ENCODE results near the gene GUCA2A.
"Not testable (repeated sequence)": the region's sequence is repeated elsewhere in the genome, so short reads cannot be mapped to it uniquely, and the experiment has no call there.

The GUCA2A gene, protein sequence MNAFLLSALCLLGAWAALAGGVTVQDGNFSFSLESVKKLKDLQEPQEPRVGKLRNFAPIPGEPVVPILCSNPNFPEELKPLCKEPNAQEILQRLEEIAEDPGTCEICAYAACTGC

DNA sequence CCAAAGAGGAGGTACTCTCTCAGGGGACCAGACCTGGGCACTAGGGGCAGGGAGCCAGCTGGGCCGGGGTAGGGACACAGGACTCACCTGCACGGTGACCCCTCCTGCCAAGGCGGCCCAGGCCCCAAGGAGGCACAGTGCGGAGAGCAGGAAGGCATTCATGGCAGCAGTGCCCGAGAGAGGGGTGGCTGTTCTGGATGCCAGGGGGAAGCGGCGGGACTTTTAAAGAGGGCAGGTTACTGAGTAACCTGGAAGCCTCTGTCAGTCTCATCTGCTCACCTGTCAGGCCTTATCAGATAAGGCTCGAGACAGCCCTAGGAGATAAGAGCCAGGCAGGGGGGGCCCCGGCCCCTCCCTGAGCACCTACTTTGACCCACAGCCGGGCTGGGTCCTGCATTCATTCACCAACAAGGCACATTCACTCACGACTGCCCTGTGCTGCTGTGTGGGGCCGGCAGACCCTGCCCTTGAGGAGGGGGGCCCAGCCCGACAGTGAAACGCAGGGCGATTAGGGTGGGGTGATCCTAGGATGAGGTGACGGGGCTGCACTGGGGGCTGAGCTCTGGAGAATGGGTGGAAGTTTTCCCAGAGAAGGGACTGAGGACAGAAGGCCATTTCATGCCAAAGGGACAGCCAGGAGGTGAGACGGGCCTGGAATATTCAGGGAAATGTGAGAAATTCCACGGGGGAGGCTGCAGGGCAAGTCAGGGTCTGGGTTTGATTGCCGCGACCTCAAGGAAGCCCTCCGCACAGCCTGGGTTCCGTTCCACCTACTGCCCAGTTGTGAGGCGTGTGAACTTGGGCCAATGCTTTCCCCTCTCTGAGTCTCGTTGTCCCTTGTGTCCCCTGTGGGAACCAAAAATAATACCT, at the start of gene GUCA2A:
Gene GUCA2A, minus strand, starts transcription at position 195 of the 870 bp plus-strand sequence. Its CDS starts 33 bp downstream, at position 162.
- Histone ChIP-seq H3K27me3 (no peaks in the 10 kb centered on the region), H3K9me3 (replicated peaks in 1 of 11) (peaks cover 11 to 17% (median 15%) of the 10 kb centered on the region in 11 experiments), H3K4me2 (no peak within 1 kb of the TSS), H3K36me3 (no peaks in the 10 kb centered on the region), H3K9ac (no peak within 1 kb of the TSS), H3K4me1 (peaks cover 0 to 27% (median 9%) of the 10 kb centered on the region in 10 experiments; a peak in 12 of 20 replicates), H3K4me3 (no peak within 1 kb of the TSS), H3K27ac (no peak within 1 kb of the TSS), H4K20me1 (no peaks in the 10 kb centered on the region)
- no peak for TF ChIP-seq Cebpa-rat (IDR thresholded peaks at IDR 0.05)

DNA sequence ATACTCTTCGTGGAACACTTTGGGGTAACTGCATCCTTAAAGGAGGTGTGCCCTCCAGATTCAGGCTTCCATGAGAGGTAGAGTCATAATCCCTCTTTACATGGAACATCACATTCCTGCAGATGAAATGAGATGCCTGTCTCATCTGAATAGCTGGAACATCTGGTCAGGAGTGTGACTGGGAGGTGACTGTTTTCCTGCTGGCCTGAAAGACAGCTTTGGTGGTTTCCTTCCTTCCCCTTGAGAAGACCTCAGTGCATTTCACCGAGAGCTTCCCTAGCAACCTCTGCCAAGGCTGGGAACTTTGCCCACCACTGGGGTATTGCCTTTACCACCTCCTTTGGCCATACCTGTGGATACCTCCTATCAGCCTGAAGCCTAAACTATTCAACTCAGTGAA, 46.7 kb upstream of the GUCA2A start:
- peak overlapping the region in 8 of 11 experiments; percentile 10 to 46 (median 34); a peak in 13 of 22 replicates for H3K4me2 ChIP-seq

DNA sequence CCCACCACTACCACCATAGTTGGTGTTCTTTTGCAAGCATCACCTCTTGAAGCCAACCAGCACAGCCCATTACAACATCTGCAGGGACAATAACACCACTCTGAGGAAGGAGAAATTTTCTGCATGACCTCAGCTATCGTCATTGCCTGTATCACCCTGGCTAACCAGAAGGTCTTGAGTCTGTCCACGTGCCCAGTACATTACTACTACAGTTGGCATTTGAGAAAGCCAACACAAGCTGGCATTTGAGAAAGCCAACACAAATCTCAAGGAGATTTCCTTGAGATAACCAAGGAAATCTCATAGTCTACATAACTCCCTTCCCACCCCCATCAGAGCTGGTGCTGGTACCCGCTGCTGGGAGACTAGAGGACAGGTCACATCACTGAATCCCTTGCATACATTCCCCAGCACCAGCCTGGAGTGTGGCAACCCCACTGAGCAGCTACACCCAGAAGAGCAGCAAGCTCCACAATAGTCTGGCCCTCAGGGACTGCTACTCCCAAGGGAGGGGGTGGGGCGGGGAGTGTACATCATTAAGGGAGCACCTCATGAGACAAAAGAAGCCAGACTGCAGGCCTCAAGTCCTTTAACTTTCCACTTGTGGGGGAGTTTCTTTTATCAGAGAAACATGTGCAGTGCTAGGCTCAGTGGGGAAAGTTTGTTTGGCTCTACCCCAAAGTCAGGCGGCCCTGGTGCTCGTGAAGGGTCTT, 46.0 kb upstream of the GUCA2A start:
- Histone ChIP-seq H3K36me3 (peaks cover 68 to 100% (median 93%) of the 10 kb centered on the region in 11 experiments), H3K4me2 (peak overlapping the region in 6 of 11 experiments; percentile 19 to 46 (median 37); a peak in 10 of 22 replicates), H3K9me3 (replicated peaks in 1 of 11) (peaks cover 42 to 98% (median 89%) of the 10 kb centered on the region in 11 experiments; a peak in 21 of 22 replicates), H3K9ac (no peak overlapping the region), H3K4me3 (no peak overlapping the region), H3K27me3 (no peaks in the 10 kb centered on the region), H4K20me1 (peaks cover 0 to 51% (median 15%) of the 10 kb centered on the region in 11 experiments; a peak in 11 of 22 replicates), H3K27ac (no peak overlapping the region), H3K4me1 (peaks cover 9 to 22% (median 12%) of the 10 kb centered on the region in 10 experiments; a peak in 17 of 20 replicates)
- TF ChIP-seq Cebpa-rat (IDR thresholded peaks at IDR 0.05): no peak

More for the DNA sequence above, 46.7 kb upstream of the GUCA2A start:
- Histone ChIP-seq H4K20me1 (peaks cover 0 to 48% (median 15%) of the 10 kb centered on the region in 11 experiments; a peak in 11 of 22 replicates), H3K4me1 (peaks cover 9 to 22% (median 12%) of the 10 kb centered on the region in 10 experiments; a peak in 17 of 20 replicates), H3K9ac (no peak overlapping the region), H3K27ac (no peak overlapping the region), H3K27me3 (no peaks in the 10 kb centered on the region), H3K36me3 (peaks cover 62 to 100% (median 91%) of the 10 kb centered on the region in 11 experiments), H3K9me3 (replicated peaks in 1 of 11) (peaks cover 42 to 96% (median 94%) of the 10 kb centered on the region in 11 experiments; a peak in 21 of 22 replicates), H3K4me3 (no peak overlapping the region)
- TF ChIP-seq Cebpa-rat (IDR thresholded peaks at IDR 0.05): no peak

DNA sequence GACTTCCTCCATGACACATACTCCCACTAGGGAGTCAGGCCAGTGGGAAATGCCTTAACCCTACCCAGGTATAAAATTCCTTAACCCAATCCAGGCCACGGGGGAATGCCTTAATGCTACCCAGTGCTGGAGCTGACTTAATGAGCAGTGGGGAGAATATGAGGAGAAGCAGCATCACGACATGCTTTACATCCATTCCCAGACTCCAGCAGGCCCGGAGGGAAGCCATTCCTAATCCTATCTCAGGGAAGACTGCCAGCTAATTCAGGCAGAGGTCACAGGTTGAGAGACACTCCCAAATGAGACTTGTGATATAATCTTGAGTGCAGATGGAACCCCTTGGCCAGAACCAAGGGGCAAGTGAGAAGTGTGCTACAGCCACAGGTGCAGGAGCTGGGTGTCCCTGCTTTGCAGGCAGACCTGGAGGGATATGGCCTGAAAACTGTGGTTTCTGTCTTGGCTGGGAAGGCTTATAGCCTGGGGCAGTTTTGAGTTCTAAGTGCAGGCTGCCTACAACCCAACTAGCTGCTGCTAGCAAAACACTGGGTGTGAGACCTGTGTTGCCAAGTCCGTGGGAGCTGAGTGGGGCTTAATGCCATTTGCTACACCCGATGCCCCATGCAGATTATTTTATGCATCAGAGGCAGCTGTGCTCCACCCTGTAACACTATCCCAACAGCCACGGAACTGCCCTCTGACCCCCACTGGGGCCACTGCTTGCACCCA, 45.1 kb upstream of the GUCA2A start:
- H3K27me3 ChIP-seq: no peaks in the 10 kb centered on the region
- peaks cover 0 to 48% (median 15%) of the 10 kb centered on the region in 11 experiments; a peak in 11 of 22 replicates for H4K20me1 ChIP-seq
- no peak overlapping the region for H3K4me2 ChIP-seq
- H3K4me1 ChIP-seq: peaks cover 9 to 18% (median 12%) of the 10 kb centered on the region in 10 experiments; a peak in 17 of 20 replicates
- no peak overlapping the region for H3K9ac ChIP-seq
- H3K4me3 ChIP-seq: no peak overlapping the region
- H3K9me3 ChIP-seq (replicated peaks in 1 of 11): peaks cover 42 to 98% (median 87%) of the 10 kb centered on the region in 11 experiments; a peak in 21 of 22 replicates
- TF ChIP-seq Cebpa-rat (IDR thresholded peaks at IDR 0.05): no peak
- H3K36me3 ChIP-seq: peaks cover 77 to 100% (median 97%) of the 10 kb centered on the region in 11 experiments
- no peak overlapping the region for H3K27ac ChIP-seq

DNA sequence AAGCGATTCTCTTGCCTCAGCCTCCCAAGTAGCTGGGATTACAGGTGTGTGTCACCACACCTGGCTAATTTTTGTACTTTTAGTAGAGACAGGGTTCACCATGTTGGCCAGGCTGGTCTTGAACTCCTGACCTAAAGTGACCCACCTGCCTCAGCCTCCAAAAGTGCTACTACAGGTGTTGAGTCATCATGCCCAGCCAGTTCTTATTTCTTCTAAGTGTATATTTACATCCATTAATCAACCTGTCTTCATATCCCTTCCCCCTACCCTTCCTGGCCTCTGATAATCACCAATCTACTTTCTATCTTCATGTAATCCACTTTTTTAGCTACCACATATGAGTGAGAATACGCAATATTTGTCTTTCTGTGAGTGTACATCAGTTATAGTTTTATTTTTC, 42.4 kb upstream of the GUCA2A start:
- H4K20me1 ChIP-seq: peaks cover 0 to 40% (median 15%) of the 10 kb centered on the region in 11 experiments; a peak in 11 of 22 replicates
- H3K4me3 ChIP-seq, H3K27ac ChIP-seq, H3K9ac ChIP-seq, H3K4me2 ChIP-seq, H3K27me3 ChIP-seq: not testable (repeated sequence)
- H3K4me1 ChIP-seq: peaks cover 8 to 14% (median 11%) of the 10 kb centered on the region in 10 experiments; a peak in 17 of 20 replicates
- peaks cover 82 to 100% (median 97%) of the 10 kb centered on the region in 11 experiments for H3K36me3 ChIP-seq
- peaks cover 53 to 98% (median 87%) of the 10 kb centered on the region in 11 experiments for H3K9me3 ChIP-seq (replicated peaks in 1 of 11)

DNA sequence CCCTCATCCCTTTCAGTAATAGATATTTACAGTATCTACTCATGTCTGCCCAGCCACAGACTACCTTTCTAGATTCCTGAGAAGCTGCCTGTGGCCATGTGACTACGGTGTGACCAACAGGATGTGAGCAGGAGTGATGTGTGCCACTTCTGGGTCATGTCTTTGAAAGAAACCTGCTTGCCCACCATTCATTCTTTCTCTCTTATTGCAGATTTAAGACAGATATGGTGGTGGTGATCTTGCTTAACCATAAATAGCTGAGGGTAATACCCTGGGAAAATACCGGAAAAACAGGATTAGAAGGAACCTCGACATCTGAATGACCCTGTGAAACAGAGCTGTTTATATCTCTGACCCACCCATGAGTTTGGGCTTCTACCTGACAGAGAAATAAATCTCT, 41.6 kb upstream of the GUCA2A start:
- Histone ChIP-seq H3K4me3 (no peak overlapping the region), H3K9ac (no peak overlapping the region), H3K9me3 (replicated peaks in 1 of 11) (peaks cover 55 to 92% (median 82%) of the 10 kb centered on the region in 11 experiments), H3K27ac (no peak overlapping the region), H4K20me1 (peaks cover 0 to 35% (median 15%) of the 10 kb centered on the region in 11 experiments; a peak in 11 of 22 replicates), H3K36me3 (peaks cover 75 to 99% (median 95%) of the 10 kb centered on the region in 11 experiments), H3K27me3 (no peaks in the 10 kb centered on the region), H3K4me2 (no peak overlapping the region), H3K4me1 (peaks cover 2 to 6% (median 3%) of the 10 kb centered on the region in 10 experiments; a peak in 16 of 20 replicates)
- TF ChIP-seq Cebpa-rat (IDR thresholded peaks at IDR 0.05): no peak

DNA sequence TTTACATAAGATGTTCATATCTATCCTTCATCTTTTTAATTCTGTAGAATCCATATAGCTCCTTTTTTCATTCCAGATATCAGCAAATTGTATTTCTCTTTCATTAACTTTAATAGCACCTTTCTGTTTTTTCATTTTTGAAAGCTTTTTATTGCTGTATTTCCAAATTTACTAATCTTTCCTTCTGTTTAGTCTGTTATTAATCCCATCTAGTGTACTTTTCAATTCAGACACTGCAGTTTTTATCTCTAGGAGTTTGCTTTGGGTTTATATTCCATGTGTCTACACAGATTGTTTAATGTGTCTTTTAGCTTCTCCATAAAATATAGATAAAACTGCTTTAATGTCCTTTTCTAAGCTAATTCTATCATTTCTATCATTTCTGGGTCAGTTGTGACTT, 37.4 kb upstream of the GUCA2A start:
- Histone ChIP-seq H3K9ac (no peak overlapping the region), H3K4me2 (no peak overlapping the region), H3K4me1 (no peaks in the 10 kb centered on the region), H3K4me3 (no peak overlapping the region), H3K36me3 (peaks cover 71 to 99% (median 93%) of the 10 kb centered on the region in 11 experiments), H3K27me3 (no peaks in the 10 kb centered on the region), H3K9me3 (replicated peaks in 1 of 11) (peaks cover 28 to 50% (median 43%) of the 10 kb centered on the region in 11 experiments), H4K20me1 (peaks cover 0 to 9% (median 0%) of the 10 kb centered on the region in 11 experiments; a peak in 2 of 22 replicates), H3K27ac (no peak overlapping the region)
- no peak for TF ChIP-seq Cebpa-rat (IDR thresholded peaks at IDR 0.05)

DNA sequence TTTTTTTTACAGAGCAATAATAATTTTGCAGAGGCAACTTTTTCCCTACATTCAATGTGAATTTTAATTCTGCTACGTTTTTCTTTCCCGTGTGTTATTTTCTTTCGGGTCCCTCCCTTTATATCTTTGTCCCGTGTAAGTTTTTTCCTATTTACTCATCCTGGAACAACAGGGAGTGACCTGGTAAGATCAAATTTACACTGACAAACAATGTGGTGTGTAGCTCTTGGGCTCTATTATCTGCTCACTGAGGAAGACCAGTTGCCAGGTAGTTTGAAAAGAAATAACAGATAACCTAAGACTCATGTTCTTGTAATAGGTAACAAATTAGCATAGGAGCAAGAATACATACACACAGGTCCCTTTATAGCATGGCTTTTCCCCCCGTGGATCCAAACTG, 33.7 kb upstream of the GUCA2A start:
- H3K4me2 ChIP-seq: no peak overlapping the region
- peaks cover 71 to 99% (median 93%) of the 10 kb centered on the region in 11 experiments for H3K36me3 ChIP-seq
- TF ChIP-seq Cebpa-rat (IDR thresholded peaks at IDR 0.05): no peak
- no peak overlapping the region for H3K9ac ChIP-seq
- no peak overlapping the region for H3K4me3 ChIP-seq
- peaks cover 13 to 15% (median 14%) of the 10 kb centered on the region in 11 experiments for H3K9me3 ChIP-seq (replicated peaks in 1 of 11)
- H3K4me1 ChIP-seq: no peaks in the 10 kb centered on the region
- peaks cover 0 to 7% (median 0%) of the 10 kb centered on the region in 11 experiments; a peak in 2 of 22 replicates for H4K20me1 ChIP-seq
- H3K27me3 ChIP-seq: no peaks in the 10 kb centered on the region
- H3K27ac ChIP-seq: no peak overlapping the region

Data from BLaER1 treated with 17β-estradiol and CSF1 and Interleukin-3, amounts not matched to agents 10 nM and 100 nM (cell line).